M059J (cell line): ENCODE data around the gene ACIN1. TPM values are rescaled to one million over a fixed set of nuclear protein-coding genes. Genes with fewer than 3 reads are reported as not detected.
A peak's percentile ranks its signal among the peaks of the same experiment; 100 is the strongest.

ENCODE experiments used
- DNase-seq: peaks from one replicate; pipeline ENCODE4 v3.0.0-alpha.2; 2012; ENCODE audit warnings: low read depth
- total RNA-seq: library from RNA; depleted of rRNA; stranded (reverse); fragments of >200 nt; shearing (Covaris generic); gene quantifications from 2 replicates; pipeline ENCODE4 v1.2.3, GENCODE V29; 2014

ACIN1 gene
- total RNA-seq, 1 experiment from 2014 or later, result 64.0 TPM

DNA sequence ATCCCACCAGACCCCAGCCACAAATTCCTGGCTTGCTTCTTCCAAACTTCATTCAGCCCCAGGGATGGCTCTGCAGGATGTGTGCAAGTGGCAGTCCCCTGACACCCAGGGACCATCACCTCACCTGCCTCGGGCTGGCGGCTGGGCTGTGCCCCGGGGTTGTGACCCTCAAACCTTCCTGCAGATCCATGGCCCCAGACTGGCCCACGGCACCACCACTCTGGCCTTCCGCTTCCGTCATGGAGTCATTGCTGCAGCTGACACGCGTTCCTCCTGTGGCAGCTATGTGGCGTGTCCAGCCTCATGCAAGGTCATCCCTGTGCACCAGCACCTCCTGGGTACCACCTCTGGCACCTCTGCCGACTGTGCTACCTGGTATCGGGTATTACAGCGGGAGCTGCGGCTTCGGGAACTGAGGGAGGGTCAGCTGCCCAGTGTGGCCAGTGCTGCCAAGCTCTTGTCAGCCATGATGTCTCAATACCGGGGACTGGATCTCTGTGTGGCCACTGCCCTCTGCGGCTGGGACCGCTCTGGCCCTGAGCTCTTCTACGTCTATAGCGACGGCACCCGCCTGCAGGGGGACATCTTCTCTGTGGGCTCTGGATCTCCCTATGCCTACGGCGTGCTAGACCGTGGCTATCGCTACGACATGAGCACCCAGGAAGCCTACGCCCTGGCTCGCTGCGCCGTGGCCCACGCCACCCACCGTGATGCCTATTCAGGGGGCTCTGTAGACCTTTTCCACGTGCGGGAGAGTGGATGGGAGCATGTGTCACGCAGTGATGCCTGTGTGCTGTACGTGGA lies 52.6 kb downstream of the ACIN1 start, which contains the start of gene PSMB11:
Gene PSMB11 (plus strand): TSS at position 51 of the 804 bp plus-strand sequence. CDS start 14 bp downstream, at position 65.
- DNase-seq, result no peak

DNA sequence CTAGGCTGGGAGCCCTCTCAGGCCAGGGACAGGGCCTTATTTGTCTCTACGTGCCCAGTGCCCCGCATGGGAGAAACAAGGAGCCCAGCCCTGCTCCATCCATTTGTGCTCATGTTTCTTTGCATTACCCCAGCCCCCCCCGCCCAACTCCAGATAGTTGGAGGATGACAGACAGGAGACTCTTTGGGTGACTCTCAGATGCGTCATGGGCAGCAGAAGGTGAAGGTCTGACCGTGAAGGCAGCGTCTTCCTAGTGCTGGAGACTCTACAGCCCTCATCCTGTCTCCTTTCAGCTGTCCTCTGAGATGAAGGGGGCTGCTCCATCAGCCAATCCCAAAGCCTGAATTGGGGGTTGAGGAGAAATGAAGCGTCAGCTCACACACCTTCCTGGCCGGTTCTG lies 53.2 kb downstream of the ACIN1 start:
- DNase-seq, result peak; percentile 64

DNA sequence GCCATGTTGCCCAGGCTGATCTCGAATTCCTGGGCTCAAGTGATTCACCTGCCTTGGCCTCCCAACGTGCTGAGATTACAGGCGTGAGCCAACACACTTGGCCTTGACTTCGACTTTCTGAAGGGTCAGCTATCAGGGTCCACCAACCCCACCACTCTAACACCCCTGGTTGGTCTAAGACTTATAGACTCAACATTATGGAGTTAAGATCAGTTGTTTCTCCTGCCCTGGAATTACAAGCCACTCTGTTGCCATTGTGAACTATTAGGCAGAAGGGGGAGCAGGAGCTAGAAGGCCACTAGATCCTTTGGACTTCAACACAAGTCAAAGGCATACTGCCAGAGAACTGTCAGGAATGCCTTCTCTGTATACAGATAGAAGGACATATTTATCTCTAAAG lies 54.8 kb downstream of the ACIN1 start:
- DNase-seq, result no peak

DNA sequence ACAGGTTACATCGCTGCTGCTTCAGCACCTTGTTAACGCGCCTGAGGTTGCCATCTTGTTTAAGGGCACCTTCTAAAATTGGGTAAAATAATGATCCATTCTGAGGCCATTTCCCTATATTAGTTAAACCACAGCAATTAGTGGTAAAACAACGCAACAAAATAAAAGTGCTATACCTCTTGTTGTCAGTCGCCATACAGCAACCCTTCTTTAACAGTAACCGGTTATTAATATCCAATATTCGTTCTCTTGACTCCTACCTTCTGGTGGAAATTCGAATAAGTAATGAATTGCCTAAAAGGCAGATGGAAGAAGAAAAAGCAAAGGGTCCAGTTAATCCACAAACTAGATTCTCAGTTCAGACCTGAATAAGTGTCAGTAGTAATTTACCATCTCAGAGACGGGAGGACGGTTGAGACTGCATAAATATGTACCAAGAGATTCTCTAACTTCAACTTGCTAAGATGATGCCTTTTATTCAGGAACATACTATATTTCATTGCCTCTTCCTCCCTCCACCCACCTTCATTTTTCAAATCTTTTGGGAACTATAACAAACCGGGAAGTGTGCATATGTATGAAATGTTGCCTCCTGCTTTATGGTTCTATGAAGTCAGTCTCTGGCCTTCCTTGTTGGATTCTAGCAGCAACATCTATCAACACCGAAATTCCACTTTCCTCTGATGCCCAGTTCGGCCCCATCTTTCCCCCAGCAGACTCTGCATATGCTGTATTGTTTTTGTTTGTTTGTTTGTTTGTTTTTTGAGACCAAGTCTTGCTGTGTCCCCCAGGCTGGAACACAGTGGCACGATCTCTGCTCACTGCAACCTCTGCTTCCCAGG lies 59.4 kb downstream of the ACIN1 start:
- DNase-seq, result no peak

DNA sequence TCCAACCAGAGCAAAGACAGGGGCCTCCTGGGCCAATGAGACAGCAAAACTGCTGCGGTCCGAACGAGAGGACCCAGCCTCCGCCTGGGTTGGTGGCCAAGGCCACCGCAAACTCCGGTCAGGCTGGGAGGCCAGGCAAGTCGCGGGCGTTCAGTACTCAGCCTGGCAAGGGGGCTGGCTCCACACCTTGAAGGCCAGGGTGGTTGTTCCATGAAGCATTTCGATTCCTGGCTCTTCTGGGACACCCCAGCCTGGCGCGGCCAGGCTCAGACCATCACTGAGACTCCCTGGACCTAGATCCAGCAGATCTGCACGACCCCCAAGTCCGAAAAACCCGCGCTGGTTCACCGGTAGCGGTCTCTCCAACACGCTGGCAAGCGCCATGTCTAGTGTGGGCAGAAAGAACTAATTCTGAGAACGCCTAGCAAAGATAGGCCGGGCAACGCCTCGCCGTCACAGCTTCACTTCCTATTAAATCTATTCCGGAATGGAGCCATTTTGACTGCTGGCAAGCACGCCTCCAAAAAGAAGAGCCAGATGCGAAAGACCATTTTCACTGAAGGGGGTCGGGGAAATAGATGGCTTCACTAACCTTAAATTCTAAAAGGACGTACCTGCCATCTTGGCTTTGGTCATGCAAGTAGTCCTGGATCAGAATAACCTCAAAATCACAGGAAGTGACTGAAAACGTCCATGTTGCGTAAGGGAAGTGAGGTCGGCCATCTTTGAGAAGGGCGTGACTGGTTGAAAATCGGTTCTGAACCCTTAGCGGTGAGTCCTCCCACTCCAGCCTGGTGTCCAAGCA lies 60.2 kb downstream of the ACIN1 start, which contains the start of gene PSMB5:
Gene PSMB5 (minus strand): TSS at position 403 of the 805 bp plus-strand sequence. CDS start 19 bp downstream, at position 384.
- peak; percentile 96 for DNase-seq

DNA sequence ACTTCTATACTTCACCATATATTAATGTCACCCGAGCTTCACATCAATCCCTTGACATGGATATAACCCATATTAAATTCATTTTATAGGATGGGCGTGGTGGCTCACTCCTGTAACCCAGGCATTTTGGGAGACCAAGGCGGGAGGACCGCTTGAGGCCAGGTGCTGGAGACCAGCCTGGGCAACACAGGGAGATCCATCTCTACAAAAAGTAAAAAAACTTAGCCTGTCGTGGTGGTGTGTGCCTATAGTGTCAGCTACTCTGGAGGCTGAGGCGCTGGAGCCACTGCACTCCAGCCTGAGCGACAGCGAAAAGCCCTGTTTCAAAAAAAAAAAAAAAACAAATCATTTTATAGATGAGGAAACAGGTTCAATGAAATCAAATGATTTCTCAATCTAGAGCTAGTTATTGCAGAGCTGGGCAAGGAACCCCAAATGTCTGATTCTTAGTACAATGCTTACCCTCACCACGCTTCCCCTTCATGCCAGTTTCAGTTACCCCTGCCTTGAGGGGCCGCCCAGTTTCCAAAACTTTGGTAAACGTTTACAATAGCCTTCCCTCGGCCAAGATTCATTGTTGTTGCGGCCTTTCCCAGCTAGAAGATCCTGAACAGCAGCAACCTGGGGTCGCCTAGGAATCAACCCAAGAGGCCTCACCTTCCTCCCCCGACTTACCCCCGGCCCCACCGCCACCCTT lies 61.0 kb downstream of the ACIN1 start:
- no peak for DNase-seq

DNA sequence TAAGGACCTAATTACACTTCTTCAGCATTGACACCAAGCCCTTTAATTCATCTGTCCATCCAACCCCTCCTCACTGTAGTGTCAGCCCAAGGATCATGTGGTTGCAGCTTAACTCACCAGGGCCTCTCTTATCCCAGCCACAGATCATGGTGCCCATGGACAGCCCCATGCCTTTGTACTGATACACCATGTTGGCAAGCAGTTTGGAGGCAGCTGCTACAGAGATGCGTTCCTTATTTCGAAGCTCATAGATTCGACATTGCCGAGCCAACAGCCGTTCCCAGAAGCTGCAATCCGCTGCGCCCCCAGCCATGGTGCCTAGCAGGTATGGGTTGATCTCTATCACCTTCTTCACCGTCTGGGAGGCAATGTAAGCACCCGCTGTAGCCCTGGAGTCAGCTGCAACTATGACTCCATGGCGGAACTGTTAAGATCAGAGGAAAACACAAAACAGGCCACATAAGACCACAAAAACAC lies 61.6 kb downstream of the ACIN1 start:
- no peak for DNase-seq

DNA sequence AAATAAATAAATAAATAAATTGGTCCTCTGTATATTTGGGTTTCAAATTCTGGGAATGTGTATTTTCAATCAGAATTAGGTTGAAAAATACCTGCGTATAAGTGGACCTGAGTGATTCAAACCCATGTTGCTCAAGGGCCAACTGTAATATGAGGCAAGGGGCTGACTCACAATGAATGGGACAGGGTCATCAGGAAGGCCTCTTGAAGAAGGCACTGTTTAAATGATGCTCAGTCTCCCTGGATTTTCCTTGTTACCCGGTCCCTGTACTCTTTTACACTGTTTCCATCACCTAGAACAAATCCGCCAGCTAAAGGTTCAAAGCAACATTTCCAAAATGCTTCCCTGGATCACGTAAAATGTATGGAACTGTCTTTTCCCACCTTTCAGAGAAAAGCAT lies 64.0 kb downstream of the ACIN1 start:
- DNase-seq, result no peak

DNA sequence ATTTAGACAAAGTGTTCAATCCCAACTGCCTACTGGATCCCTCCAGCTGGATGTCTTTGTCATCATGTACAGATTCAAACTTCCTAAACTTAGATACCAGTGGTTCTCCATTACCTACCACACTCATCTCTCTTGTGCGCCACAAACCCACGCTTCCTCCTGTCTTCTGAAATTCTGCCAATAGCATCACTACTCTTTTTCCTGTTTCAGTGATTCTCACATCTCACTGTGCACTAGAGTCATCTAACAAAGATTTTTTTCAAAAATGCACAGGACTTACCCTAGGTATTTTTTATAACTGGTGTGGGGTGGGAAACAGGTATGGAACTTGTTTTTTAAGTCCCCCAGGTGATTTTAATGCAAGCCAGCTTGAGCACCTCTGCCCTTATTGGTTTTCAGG lies 66.1 kb downstream of the ACIN1 start:
- DNase-seq, result no peak

DNA sequence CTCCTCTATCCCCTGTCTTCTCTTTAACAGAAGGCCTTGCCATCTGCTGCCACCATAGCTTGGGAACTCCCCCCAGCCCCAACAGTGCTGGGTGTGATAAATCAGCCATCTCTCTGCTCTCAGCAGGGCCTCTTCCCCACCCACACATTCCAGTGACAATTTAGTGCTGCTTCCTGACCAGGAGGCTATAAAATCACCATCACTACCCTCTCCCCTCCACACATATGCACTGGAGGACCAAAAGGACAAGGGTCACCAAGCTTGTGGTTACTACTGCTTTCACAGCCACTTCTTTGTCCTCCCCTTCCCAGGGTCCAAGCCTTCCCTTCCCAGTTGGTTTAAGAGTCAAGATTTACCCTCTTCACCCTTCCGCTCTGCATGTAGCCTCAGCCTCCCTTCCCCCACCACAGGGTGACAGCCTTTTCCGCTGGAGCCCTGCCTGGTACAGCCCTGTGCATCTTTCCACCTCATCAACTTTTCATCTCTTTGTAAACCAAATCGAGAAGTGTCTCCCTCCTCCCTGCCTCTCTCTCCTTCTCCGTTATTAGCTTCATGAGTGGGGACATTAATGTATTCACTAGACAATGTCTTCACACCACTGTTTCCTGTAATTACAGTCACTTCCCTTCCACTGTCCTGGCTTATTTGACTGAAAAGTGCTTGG lies 69.7 kb downstream of the ACIN1 start:
- DNase-seq, result no peak

DNA sequence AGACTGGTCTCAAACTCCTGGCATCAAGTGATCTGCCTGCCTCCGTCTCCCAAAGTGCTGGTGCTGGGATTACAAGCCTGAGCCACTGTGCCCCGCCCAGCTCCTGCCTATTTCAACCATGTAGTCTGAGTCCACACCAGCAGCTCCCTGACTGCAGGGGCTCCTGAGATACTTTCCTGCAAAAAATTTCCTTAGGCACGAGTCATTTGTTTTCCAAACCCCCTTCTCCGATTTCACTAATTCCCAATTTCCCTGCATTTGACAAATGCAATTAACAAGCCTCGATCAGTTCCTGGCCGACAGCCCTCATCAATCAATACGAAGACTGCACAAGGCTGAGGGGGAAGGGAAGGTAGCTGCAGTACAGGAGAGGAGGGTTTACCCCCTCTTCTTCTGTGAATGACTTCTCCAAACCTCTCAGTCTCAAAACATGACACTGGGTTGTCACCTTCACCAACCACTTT lies 70.3 kb downstream of the ACIN1 start:
- no peak for DNase-seq

DNA sequence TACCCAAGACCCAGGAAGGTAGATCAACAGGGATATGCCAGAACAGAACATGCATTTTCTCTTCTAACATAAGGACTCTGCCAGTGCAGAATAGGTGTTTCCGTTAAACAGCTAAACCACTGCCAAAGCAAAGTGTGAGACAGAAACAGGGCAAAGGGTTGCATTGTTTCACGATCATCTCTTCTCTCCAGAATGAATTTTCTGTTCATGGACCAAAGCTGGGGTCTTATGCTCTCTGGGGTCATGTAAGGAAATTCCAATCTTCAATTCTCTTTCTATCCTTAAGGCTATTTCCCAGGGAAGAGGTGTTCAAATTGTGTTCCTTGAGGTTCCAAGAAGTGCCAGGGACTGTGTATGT lies 71.2 kb downstream of the ACIN1 start:
- DNase-seq, result no peak

DNA sequence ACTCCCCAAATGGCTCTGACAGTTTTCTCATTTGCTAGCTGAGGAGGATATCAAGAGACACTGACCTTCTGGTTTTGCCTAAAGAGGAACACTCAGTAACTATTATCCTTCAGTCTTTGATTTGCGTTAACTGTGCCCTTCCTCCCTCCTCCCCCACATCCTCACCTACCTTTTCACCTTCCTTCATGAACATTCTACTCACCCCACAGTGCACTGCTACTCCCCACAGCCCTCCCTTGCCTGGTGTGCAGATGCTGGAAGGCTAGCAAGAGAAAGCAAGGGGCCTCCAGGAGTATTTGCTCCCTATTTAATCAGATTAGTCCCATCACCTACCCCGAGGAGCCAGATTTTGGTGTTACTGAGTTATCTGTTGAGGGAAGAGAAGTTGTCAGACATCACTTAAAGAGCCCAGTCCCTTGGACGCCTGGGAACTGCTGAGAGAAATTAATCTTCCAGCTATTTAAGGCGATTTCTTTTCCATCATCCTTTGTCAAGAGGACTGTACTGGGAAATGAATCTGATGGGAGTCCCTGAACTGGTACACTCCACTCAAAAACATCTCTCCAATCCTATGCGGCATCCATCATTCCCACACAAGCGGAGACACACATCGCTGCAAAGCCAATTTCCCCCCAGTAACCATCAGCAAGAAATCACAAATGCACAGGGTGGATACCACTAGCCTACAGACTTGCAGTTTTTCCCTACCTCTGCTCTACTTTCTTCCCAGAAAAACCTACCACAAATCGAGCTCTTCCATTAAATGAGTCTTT lies 71.7 kb downstream of the ACIN1 start:
- DNase-seq, result no peak

DNA sequence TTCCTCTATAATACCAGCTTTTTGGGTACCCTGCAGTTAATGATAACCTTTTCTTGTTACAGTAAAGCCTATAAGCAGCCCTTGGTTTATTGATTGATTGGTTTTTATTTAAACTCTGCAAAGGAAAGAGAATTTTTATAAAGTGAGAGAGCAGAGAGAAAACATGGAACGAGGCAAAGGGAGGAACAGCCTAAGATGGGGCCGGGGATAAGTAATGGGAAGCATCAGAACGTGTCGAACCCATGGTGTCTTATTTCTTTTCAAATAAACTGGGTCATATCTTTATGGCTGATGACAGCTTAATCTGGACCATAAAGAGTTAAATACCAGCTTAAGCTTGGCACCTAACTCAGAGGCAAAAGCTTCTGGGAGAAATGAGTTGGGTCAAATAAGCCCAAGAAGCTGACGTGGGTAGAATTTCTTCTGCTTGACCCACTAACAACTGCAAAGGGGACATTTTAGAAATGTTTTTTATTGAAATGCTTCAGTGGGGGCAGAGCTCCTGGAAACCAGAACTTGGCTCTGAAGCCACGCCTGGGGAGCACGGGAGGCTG lies 73.0 kb downstream of the ACIN1 start:
- DNase-seq, result no peak

DNA sequence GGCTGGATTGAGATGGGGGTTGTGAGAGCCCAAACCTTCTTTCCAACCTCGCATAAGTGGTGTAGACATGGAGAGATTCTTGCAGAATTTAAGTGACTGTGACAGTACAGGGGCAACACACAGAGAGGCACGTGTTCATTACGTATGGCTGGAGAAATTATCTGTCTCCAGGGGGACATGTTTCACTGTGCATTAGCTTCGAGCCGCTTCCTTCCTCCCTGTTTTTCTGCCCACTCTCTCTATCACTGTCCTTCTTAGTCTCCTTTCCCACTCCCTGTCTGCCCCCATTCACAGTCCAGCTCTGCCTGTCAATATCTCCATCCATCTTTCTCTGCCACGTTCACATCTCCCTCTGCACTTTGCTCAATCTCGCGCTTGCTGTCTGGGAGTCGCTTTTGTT lies 73.5 kb downstream of the ACIN1 start:
- DNase-seq, result no peak

DNA sequence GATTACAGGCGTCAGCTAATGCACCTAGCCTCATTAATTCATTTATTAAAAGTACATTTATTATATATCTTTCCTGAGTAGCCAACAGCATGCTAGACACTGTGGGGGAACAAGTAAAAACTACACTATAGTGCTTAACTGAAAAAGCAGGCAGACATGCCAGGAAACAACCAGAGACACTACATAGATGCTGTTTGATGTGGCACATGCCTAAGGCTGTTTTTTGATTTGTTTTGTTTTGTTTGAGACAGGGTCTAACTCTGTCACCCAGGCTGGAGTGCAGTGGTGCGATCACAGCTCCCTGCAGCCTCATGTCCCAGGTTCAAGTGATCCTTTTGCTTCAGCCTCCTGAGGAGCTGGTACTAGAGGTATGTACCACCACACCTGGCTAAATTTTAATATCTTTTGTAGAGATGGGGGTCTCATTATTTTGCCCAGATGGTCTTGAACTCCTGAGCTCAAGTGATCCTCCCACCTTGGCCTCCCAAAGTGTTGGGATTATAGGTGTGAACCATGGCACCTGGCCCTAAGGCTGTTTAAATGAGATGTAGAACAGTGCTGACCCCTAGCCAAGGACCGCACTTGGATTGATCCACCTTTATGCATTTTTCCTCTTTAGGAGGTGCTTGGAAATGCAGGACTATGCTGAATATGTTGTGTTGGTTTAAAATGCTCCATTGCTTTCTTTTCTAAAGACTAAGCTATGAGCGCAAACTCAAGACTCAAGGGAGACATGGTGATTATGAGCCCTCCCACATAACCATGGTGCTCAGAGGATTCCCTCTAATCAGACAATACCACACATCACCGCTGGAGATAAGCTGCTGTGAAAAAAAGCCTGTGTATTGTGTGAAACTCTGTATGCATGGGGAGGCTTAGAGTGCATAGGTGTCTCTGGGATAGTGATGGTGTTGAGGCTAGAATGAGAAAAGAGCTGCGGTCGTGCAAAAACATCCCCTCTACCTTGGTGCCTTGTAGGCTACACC lies 74.5 kb downstream of the ACIN1 start:
- DNase-seq, result no peak

DNA sequence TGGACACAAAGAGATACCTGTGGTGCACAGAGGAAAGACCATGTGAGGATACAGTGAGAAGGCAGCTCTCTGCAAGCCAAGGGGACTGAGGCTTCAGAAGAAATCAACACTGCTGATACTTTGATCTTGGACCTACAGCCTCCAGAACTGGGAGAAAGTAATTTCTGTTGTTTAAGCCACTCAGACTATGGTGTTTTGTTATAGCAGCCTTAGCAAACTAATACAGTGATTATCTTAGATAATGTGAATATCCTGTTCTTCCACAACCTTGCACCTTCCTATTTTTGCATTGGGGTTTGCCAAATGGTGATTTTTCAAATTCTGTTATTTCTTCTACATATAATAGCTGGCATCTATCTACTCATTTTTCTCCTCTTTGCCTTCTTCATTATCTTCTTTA lies 76.8 kb downstream of the ACIN1 start:
- DNase-seq, result no peak

DNA sequence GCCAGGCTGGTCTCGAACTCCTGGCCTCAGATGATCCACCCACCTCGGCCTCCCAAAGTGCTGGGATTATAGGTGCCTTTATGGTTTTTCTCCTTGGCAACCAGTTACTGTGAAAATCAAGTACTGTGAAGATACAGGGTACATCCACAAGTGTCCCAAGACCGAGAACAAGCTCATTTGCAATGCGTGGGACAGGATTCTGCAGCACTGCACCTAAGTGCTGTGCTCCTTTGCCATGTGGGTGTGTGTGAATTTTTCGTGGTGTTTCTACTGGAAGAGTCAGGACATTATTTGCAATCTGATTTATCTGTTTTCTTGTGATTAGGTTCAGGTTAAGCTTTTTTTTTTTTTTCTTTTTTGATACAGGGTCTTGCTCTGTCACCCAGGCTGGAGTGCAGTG lies 77.8 kb downstream of the ACIN1 start:
- DNase-seq, result no peak
